ENCODE data around the gene FADS2.
A peak's percentile ranks its signal among the peaks of the same experiment; 100 is the strongest.

The FADS2 gene

GRCh38 chr11:61820174-61820573, 7.9 kb upstream of the FADS2 start:
- H3K9me3 Mint-ChIP-seq: no peaks in the 10 kb centered on the region
- H3K27ac Mint-ChIP-seq: no peak overlapping the region
- DNase-seq (no peak), ATAC-seq (replicated peaks) (no peak)
- peaks cover 6 to 9% of the 10 kb centered on the region in 2 donors for H3K4me1 Mint-ChIP-seq
- no peak overlapping the region for H3K4me3 Mint-ChIP-seq
- peaks cover 8 to 11% of the 10 kb centered on the region in 2 donors for H3K36me3 Mint-ChIP-seq
- H3K27me3 Mint-ChIP-seq: no peaks in the 10 kb centered on the region

DNA sequence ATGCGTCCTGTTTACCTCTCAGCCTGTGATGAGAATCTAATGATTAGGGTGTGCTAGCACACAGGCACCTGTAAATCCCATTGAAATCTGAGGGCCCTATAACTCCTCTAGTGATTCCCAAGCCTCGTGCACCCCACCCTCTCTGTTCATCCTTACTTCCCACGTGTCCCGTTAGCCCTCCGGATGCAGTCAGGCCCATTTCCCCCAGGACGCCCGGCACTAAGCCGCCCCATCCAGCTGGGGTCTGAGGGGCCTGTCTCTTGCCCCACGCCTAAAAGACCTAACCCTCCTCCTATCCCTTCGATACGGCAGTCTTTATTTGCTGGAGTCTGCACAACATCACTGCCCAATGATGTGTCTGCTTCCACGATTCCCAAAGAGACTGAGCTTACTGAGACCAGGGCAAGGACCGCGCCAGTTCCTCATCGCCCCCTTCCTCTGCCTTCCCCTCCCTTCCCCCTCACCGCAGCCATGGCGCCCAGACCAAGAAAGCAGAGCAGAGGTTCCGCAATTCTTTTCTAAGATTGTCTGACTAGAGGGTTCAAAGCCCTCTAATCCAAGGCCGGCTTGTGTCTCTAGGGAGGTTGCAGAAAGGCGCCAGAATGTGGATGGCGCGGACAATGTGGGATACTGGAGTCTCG, 1.1 kb upstream of the FADS2 start:
- H3K4me1 Mint-ChIP-seq: peaks cover 30 to 52% of the 10 kb centered on the region in 2 donors
- H3K9me3 Mint-ChIP-seq: no peaks in the 10 kb centered on the region
- DNase-seq: no peak
- peaks cover 30 to 41% of the 10 kb centered on the region in 2 donors for H3K36me3 Mint-ChIP-seq
- peak overlapping the region; percentile 98 for H3K27ac Mint-ChIP-seq
- H3K27me3 Mint-ChIP-seq: no peaks in the 10 kb centered on the region
- peak overlapping the region; percentile 86 to 98 for H3K4me3 Mint-ChIP-seq
- peak; percentile 47 for ATAC-seq (replicated peaks)

DNA sequence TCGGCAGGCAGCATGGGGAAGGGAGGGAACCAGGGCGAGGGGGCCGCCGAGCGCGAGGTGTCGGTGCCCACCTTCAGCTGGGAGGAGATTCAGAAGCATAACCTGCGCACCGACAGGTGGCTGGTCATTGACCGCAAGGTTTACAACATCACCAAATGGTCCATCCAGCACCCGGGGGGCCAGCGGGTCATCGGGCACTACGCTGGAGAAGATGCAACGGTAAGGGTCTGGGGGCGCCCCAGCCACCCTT, 204 bp downstream of the FADS2 start:
- Mint-ChIP-seq H3K27me3 (no peaks in the 10 kb centered on the region), H3K27ac (peak overlapping the region; percentile 98), H3K4me3 (peak overlapping the region; percentile 86 to 98), H3K9me3 (no peaks in the 10 kb centered on the region), H3K36me3 (peaks cover 39 to 51% of the 10 kb centered on the region in 2 donors), H3K4me1 (peaks cover 38 to 64% of the 10 kb centered on the region in 2 donors)
- DNase-seq (no peak), ATAC-seq (replicated peaks) (peak in 1 of 2 donors; percentile 1)

DNA sequence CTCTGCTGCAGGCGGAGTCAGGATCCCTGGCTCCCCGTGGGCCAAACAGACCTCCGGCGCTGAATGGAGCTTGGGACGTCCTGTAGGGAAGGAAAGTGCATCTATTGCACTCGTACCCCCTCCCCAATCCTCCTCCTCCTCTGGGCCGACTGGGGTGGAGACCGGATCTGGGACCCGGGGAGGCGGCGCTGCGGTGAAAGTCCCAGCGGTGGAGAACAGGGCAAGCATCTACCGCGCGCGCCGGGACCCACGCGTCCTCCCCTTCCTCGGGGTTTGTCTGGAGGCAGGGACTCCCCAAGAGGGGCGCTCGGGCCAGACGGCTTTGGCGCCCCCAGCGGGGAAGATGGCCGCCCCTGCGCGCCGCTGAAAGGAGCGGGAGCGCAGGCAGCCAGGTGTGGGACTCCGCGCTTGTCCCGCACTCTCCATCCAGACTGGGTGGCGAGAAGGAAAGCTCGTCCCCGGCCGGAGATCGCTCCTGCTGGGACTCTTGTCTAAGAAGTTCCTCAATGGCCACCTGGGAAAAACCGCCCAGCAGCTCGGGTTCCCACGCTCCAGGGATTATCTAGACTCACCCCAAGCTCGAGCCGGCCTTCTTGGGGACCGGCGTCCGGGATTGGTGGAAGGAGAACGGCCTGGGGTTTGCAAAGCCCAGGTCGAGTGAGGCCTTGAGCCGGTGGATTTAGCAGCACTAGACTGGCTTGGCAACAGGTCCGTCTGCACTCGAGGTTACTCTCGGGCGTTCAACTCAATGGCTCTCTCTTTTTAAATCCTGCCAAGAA, 718 bp downstream of the FADS2 start:
- Mint-ChIP-seq H3K36me3 (peaks cover 44 to 56% of the 10 kb centered on the region in 2 donors), H3K4me3 (peak overlapping the region; percentile 86 to 98), H3K9me3 (peaks cover 0 to 4% of the 10 kb centered on the region in 2 donors), H3K27me3 (no peaks in the 10 kb centered on the region), H3K27ac (peak overlapping the region; percentile 98), H3K4me1 (peaks cover 43 to 69% of the 10 kb centered on the region in 2 donors)
- ATAC-seq (replicated peaks) (peak; percentile 39), DNase-seq (peak; percentile 34)

DNA sequence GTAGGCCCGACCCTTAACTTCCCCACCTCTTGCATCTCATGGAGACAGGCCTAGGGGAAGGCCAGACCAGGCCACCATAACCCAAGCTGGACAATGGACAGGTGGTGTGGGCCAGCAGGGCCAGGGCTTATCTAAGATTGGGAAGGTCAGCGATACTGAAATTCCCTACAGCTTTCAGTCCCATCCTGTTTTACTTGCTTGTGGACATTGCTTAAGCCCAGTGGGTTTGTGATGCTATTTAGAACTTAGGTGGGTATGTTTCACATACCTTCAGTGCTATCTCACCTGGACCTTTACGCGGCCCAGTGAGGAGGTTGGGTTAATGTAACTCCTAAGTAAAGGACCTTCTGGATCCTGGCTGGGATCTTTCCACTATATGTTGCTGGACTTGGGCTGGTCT, 1.7 kb downstream of the FADS2 start:
- Mint-ChIP-seq H3K27ac (no peak overlapping the region), H3K9me3 (peaks cover 0 to 7% of the 10 kb centered on the region in 2 donors), H3K36me3 (peaks cover 48 to 62% of the 10 kb centered on the region in 2 donors), H3K4me1 (peaks cover 46 to 79% of the 10 kb centered on the region in 2 donors), H3K4me3 (peak overlapping the region; percentile 86 to 98), H3K27me3 (no peaks in the 10 kb centered on the region)
- DNase-seq (no peak), ATAC-seq (replicated peaks) (no peak)

GRCh38 chr11:61830237-61831105, 2.4 kb downstream of the FADS2 start:
- Mint-ChIP-seq H3K4me1 (peaks cover 49 to 85% of the 10 kb centered on the region in 2 donors), H3K36me3 (peaks cover 51 to 66% of the 10 kb centered on the region in 2 donors), H3K27me3 (no peaks in the 10 kb centered on the region), H3K9me3 (peaks cover 0 to 7% of the 10 kb centered on the region in 2 donors), H3K27ac (no peak overlapping the region), H3K4me3 (peak overlapping the region; percentile 86 to 98)
- DNase-seq (no peak), ATAC-seq (replicated peaks) (no peak)

- Mint-ChIP-seq H3K27me3 (no peaks in the 10 kb centered on the region), H3K36me3 (peaks cover 52 to 66% of the 10 kb centered on the region in 2 donors), H3K27ac (no peak overlapping the region), H3K4me1 (peaks cover 42 to 73% of the 10 kb centered on the region in 2 donors), H3K4me3 (peak overlapping the region in 1 of 2 donors; percentile 45), H3K9me3 (peaks cover 0 to 7% of the 10 kb centered on the region in 2 donors)
- ATAC-seq (replicated peaks): no peak
- DNase-seq: no peak
Observed at GRCh38 chr11:61832207-61832606, 4.1 kb downstream of the FADS2 start.

GRCh38 chr11:61832754-61833153, 4.7 kb downstream of the FADS2 start:
- no peaks in the 10 kb centered on the region for H3K27me3 Mint-ChIP-seq
- no peak for DNase-seq
- H3K27ac Mint-ChIP-seq: no peak overlapping the region
- H3K4me1 Mint-ChIP-seq: peaks cover 41 to 72% of the 10 kb centered on the region in 2 donors
- peaks cover 0 to 7% of the 10 kb centered on the region in 2 donors for H3K9me3 Mint-ChIP-seq
- ATAC-seq (replicated peaks): no peak
- H3K36me3 Mint-ChIP-seq: peaks cover 54 to 69% of the 10 kb centered on the region in 2 donors
- H3K4me3 Mint-ChIP-seq: peak overlapping the region in 1 of 2 donors; percentile 33

- H3K4me1 Mint-ChIP-seq: peaks cover 41 to 71% of the 10 kb centered on the region in 2 donors
- ATAC-seq (replicated peaks) (no peak), DNase-seq (no peak)
- H3K27me3 Mint-ChIP-seq: no peaks in the 10 kb centered on the region
- H3K27ac Mint-ChIP-seq: peak overlapping the region; percentile 98
- peaks cover 0 to 7% of the 10 kb centered on the region in 2 donors for H3K9me3 Mint-ChIP-seq
- peaks cover 57 to 69% of the 10 kb centered on the region in 2 donors for H3K36me3 Mint-ChIP-seq
- H3K4me3 Mint-ChIP-seq: peak overlapping the region; percentile 65 to 75
Observed at GRCh38 chr11:61833471-61833870, 5.4 kb downstream of the FADS2 start.

- DNase-seq (no peak), ATAC-seq (replicated peaks) (no peak)
- peaks cover 59 to 71% of the 10 kb centered on the region in 2 donors for H3K36me3 Mint-ChIP-seq
- H3K4me1 Mint-ChIP-seq: peaks cover 42 to 71% of the 10 kb centered on the region in 2 donors
- peak overlapping the region; percentile 98 for H3K27ac Mint-ChIP-seq
- H3K27me3 Mint-ChIP-seq: peaks cover 0 to 4% of the 10 kb centered on the region in 2 donors
- peak overlapping the region; percentile 72 to 75 for H3K4me3 Mint-ChIP-seq
- H3K9me3 Mint-ChIP-seq: peaks cover 2 to 7% of the 10 kb centered on the region in 2 donors
Observed at GRCh38 chr11:61833926-61834277, 5.8 kb downstream of the FADS2 start.

GRCh38 chr11:61834278-61835048, 6.4 kb downstream of the FADS2 start:
- ATAC-seq (replicated peaks) (peak; percentile 99), DNase-seq (peak; percentile 74)
- Mint-ChIP-seq H3K4me3 (peak overlapping the region; percentile 72 to 75), H3K36me3 (peaks cover 60 to 73% of the 10 kb centered on the region in 2 donors), H3K4me1 (peaks cover 40 to 68% of the 10 kb centered on the region in 2 donors), H3K9me3 (peaks cover 3 to 7% of the 10 kb centered on the region in 2 donors), H3K27me3 (peaks cover 0 to 4% of the 10 kb centered on the region in 2 donors), H3K27ac (peak overlapping the region; percentile 98)

DNA sequence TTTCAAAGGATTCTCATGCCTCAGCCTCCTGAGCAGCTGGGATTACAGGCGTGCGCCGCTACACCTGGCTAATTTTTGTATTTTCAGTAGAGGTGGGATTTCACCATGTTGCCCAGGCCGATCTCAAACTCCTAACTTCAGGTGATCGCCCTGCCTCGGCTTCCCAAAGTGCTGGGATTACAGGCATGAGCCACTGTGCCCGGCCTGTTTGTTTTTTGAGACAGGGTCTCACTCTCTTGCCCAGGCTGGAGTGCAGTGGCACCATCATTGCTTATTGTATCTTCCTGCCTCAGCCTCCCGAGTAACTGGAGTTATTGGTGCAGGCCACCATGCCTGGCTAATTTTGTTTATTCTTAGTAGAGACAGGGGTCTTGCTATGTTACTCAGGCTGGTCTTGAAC, 8.1 kb downstream of the FADS2 start:
- Mint-ChIP-seq H3K4me1 (peaks cover 28 to 52% of the 10 kb centered on the region in 2 donors), H3K4me3 (no peak overlapping the region), H3K27ac (no peak overlapping the region), H3K36me3 (peaks cover 63 to 75% of the 10 kb centered on the region in 2 donors), H3K27me3 (peaks cover 0 to 4% of the 10 kb centered on the region in 2 donors), H3K9me3 (peaks cover 3 to 7% of the 10 kb centered on the region in 2 donors)
- DNase-seq (no peak), ATAC-seq (replicated peaks) (no peak)

GRCh38 chr11:61837411-61838005, 9.4 kb downstream of the FADS2 start:
- Mint-ChIP-seq H3K27me3 (peaks cover 0 to 4% of the 10 kb centered on the region in 2 donors), H3K4me3 (no peak overlapping the region), H3K27ac (no peak overlapping the region), H3K9me3 (peaks cover 3 to 7% of the 10 kb centered on the region in 2 donors), H3K4me1 (peaks cover 21 to 38% of the 10 kb centered on the region in 2 donors), H3K36me3 (peaks cover 69 to 79% of the 10 kb centered on the region in 2 donors)
- ATAC-seq (replicated peaks) (no peak), DNase-seq (no peak)
